WTC11 (cell line): Measurements from ENCODE around the gene SEC24A.

ENCODE experiments used
- CREM ChIP-seq: sonication (generic); formaldehyde crosslinking; IDR thresholded peaks from 2 replicates; pipeline ENCODE4 v1.8.1; 2022; ENCODE audit warnings: mild to moderate bottlenecking, missing genetic modification reagents, moderate library complexity
- ELF4 ChIP-seq: sonication (generic); formaldehyde crosslinking; IDR thresholded peaks from 2 replicates; pipeline ENCODE4 v1.8.1; 2022; ENCODE audit warnings: low read depth, mild to moderate bottlenecking, moderate library complexity, missing genetic modification reagents
- ESRRA ChIP-seq: sonication (generic); formaldehyde crosslinking; IDR thresholded peaks from 2 replicates; pipeline ENCODE4 v1.8.1; 2022; ENCODE audit warnings: mild to moderate bottlenecking, missing genetic modification reagents, borderline replicate concordance
- FOXJ3 ChIP-seq: sonication (generic); formaldehyde crosslinking; IDR thresholded peaks from 2 replicates; pipeline ENCODE4 v1.9.0; 2021; ENCODE audit warnings: missing genetic modification reagents, mild to moderate bottlenecking, borderline replicate concordance
- NFYB ChIP-seq: sonication (generic); formaldehyde crosslinking; conservative IDR thresholded peaks from 2 replicates; pipeline ENCODE4 v1.8.0; 2022; ENCODE audit warnings: low read depth, missing genetic modification reagents
- TEAD4 ChIP-seq: sonication (generic); formaldehyde crosslinking; IDR thresholded peaks from 2 replicates; pipeline ENCODE4 v1.8.0; 2022; ENCODE audit warnings: mild to moderate bottlenecking, missing genetic modification reagents
- ZNF671 ChIP-seq: fragments of 250-450 bp; sonication (Bioruptor Pico); IDR thresholded peaks from 2 replicates; pipeline ENCODE4 v1.8.0; 2021; ENCODE audit warnings: mild to moderate bottlenecking
- TF ChIP-seq, protein P1 (sequence below): fragments of 200-600 bp; IDR thresholded peaks from 2 replicates; pipeline ENCODE4 v1.8.0; 2022; ENCODE audit warnings: antibody characterized with exemption
- TF ChIP-seq, protein P2 (sequence below): sonication (generic); formaldehyde crosslinking; IDR thresholded peaks from 2 replicates; pipeline ENCODE4 v1.8.1; 2023; ENCODE audit warnings: mild to moderate bottlenecking, missing genetic modification reagents, moderate library complexity
- TF ChIP-seq, protein P3 (sequence below): sonication (generic); formaldehyde crosslinking; IDR thresholded peaks from 2 replicates; pipeline ENCODE4 v1.8.0; 2022; ENCODE audit warnings: mild to moderate bottlenecking, missing genetic modification reagents
- TF ChIP-seq, protein P4 (sequence below): sonication (generic); formaldehyde crosslinking; IDR thresholded peaks from 2 replicates; pipeline ENCODE4 v1.8.1; 2022; ENCODE audit warnings: low read depth, mild to moderate bottlenecking, moderate library complexity, missing genetic modification reagents, borderline replicate concordance

DNA sequence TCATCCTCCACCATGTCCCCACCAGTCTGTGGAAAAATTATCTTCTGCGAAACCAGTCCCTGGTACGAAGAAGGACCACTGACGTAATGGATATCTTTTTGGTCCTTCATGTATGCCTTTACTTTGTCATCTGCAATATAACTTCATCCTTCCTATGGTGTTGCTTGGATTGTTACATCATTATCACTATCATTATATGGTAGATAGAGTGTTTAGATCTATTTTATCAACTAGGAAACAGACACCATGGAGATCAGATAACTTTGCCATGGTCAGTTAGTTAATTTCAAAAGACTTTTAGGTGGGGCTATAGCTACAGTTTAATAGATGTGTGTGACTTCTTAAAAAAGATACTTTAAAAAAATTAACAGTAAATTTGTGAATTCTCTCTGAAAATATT lies 66.0 kb downstream of the SEC24A start:
- TF ChIP-seq, protein P1, sequence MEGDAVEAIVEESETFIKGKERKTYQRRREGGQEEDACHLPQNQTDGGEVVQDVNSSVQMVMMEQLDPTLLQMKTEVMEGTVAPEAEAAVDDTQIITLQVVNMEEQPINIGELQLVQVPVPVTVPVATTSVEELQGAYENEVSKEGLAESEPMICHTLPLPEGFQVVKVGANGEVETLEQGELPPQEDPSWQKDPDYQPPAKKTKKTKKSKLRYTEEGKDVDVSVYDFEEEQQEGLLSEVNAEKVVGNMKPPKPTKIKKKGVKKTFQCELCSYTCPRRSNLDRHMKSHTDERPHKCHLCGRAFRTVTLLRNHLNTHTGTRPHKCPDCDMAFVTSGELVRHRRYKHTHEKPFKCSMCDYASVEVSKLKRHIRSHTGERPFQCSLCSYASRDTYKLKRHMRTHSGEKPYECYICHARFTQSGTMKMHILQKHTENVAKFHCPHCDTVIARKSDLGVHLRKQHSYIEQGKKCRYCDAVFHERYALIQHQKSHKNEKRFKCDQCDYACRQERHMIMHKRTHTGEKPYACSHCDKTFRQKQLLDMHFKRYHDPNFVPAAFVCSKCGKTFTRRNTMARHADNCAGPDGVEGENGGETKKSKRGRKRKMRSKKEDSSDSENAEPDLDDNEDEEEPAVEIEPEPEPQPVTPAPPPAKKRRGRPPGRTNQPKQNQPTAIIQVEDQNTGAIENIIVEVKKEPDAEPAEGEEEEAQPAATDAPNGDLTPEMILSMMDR, result no peak
- TF ChIP-seq ESRRA (CRISPR knock-in tag) (no peak), ELF4 (CRISPR knock-in tag) (no peak), TEAD4 (CRISPR knock-in tag) (no peak), ZNF671 (CRISPR knock-in tag) (no peak), NFYB (no peak), FOXJ3 (CRISPR knock-in tag) (no peak), CREM (CRISPR knock-in tag) (no peak)
- TF ChIP-seq, protein P2, sequence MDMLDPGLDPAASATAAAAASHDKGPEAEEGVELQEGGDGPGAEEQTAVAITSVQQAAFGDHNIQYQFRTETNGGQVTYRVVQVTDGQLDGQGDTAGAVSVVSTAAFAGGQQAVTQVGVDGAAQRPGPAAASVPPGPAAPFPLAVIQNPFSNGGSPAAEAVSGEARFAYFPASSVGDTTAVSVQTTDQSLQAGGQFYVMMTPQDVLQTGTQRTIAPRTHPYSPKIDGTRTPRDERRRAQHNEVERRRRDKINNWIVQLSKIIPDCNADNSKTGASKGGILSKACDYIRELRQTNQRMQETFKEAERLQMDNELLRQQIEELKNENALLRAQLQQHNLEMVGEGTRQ (CRISPR knock-in tag), result no peak
- TF ChIP-seq, protein P3, sequence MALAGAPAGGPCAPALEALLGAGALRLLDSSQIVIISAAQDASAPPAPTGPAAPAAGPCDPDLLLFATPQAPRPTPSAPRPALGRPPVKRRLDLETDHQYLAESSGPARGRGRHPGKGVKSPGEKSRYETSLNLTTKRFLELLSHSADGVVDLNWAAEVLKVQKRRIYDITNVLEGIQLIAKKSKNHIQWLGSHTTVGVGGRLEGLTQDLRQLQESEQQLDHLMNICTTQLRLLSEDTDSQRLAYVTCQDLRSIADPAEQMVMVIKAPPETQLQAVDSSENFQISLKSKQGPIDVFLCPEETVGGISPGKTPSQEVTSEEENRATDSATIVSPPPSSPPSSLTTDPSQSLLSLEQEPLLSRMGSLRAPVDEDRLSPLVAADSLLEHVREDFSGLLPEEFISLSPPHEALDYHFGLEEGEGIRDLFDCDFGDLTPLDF (CRISPR knock-in tag), result no peak
- TF ChIP-seq, protein P4, sequence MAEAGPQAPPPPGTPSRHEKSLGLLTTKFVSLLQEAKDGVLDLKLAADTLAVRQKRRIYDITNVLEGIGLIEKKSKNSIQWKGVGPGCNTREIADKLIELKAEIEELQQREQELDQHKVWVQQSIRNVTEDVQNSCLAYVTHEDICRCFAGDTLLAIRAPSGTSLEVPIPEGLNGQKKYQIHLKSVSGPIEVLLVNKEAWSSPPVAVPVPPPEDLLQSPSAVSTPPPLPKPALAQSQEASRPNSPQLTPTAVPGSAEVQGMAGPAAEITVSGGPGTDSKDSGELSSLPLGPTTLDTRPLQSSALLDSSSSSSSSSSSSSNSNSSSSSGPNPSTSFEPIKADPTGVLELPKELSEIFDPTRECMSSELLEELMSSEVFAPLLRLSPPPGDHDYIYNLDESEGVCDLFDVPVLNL (CRISPR knock-in tag), result no peak
